ENCODE measurements around the gene TMEM145. TPM values are rescaled to one million over a fixed set of nuclear protein-coding genes. Genes with fewer than 3 reads are reported as not detected.

TMEM145 gene
- total RNA-seq, 4 donors from 2014 or later: 0.20 TPM; not detected in 3

DNA sequence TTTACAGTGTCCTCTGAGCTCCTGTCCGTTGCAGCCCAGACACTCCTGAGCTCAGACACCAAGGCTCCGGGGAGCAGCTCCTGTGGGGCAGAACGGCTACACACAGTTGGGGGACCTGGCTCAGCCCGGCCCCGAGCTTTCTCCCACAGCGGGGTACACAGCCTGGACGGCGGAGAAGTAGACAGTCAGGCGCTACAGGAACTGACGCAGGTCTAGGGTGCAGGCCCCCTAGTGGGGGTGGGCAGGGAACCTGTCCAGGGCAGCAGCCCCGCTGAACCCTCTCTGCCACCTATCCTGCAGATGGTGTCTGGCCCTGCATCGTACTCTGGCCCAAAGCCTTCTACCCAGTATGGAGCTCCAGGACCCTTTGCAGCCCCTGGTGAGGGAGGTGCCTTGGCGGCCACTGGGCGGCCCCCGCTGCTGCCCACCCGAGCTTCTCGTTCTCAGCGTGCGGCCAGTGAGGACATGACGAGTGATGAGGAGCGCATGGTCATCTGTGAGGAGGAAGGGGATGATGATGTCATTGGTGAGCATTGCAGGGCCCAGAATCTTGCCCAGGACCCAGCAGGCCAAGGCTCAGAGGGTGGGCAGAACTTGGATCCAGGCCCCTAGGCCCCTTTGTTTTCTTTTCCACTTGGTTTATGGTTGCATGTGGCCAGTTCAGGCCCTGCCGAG, 24.1 kb upstream of the TMEM145 start:
- H3K27ac ChIP-seq: no peak overlapping the region
- no peak for DNase-seq (ENCODE audit: low spot score in 2 of 2)
- 85% methylated on average over 19 to 22 of the region's 22 CpGs for WGBS, 2 donors
- no peaks in the 10 kb centered on the region for H3K9me3 ChIP-seq
- H3K27me3 ChIP-seq: no peaks in the 10 kb centered on the region
- H3K36me3 ChIP-seq: peaks cover 0 to 73% (median 34%) of the 10 kb centered on the region in 3 donors
- no peak overlapping the region for H3K4me3 ChIP-seq
- H3K4me1 ChIP-seq: peaks cover 0 to 25% (median 21%) of the 10 kb centered on the region in 4 donors
- TF ChIP-seq, protein P1, sequence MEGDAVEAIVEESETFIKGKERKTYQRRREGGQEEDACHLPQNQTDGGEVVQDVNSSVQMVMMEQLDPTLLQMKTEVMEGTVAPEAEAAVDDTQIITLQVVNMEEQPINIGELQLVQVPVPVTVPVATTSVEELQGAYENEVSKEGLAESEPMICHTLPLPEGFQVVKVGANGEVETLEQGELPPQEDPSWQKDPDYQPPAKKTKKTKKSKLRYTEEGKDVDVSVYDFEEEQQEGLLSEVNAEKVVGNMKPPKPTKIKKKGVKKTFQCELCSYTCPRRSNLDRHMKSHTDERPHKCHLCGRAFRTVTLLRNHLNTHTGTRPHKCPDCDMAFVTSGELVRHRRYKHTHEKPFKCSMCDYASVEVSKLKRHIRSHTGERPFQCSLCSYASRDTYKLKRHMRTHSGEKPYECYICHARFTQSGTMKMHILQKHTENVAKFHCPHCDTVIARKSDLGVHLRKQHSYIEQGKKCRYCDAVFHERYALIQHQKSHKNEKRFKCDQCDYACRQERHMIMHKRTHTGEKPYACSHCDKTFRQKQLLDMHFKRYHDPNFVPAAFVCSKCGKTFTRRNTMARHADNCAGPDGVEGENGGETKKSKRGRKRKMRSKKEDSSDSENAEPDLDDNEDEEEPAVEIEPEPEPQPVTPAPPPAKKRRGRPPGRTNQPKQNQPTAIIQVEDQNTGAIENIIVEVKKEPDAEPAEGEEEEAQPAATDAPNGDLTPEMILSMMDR (IDR thresholded peaks at IDR 0.05): no peak
- TF ChIP-seq POLR2A (IDR thresholded peaks at IDR 0.05): no peak

- peaks cover 0 to 24% (median 21%) of the 10 kb centered on the region in 4 donors for H3K4me1 ChIP-seq
- H3K27ac ChIP-seq: no peak overlapping the region
- no peak overlapping the region for H3K4me3 ChIP-seq
- H3K9me3 ChIP-seq: no peaks in the 10 kb centered on the region
- H3K36me3 ChIP-seq: peaks cover 0 to 78% (median 35%) of the 10 kb centered on the region in 3 donors
- 78 to 81% methylated on average over 8 of the region's 8 CpGs for WGBS, 2 donors
- H3K27me3 ChIP-seq: no peaks in the 10 kb centered on the region
- TF ChIP-seq EP300 (IDR thresholded peaks at IDR 0.05): no peak
- TF ChIP-seq, protein P1 (IDR thresholded peaks at IDR 0.05): no peak
- TF ChIP-seq POLR2A (IDR thresholded peaks at IDR 0.05): no peak
- DNase-seq (ENCODE audit: low spot score in 2 of 2): no peak
Observed at GRCh38 chr19:42289556-42290041, 23.5 kb upstream of the TMEM145 start.

DNA sequence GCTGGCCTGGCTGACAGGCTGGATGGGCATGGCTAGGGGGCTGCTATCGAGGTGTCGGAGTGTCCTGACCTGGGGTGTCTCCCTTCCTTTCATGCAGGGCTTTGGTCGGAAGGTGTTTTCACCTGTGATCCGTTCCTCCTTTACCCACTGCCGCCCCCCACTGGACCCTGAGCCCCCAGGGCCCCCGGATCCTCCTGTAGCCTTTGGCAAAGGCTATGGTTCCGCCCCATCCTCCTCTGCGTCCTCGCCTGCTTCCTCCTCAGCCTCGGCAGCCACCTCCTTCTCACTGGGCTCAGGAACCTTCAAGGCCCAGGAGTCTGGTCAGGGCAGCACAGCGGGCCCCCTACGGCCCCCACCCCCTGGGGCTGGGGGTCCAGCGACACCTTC, 23.0 kb upstream of the TMEM145 start:
- H3K27ac ChIP-seq: no peak overlapping the region
- H3K9me3 ChIP-seq: no peaks in the 10 kb centered on the region
- H3K27me3 ChIP-seq: no peaks in the 10 kb centered on the region
- no peak overlapping the region for H3K4me3 ChIP-seq
- peaks cover 0 to 84% (median 35%) of the 10 kb centered on the region in 3 donors for H3K36me3 ChIP-seq
- no peak for DNase-seq (ENCODE audit: low spot score in 2 of 2)
- WGBS, 2 donors: 76 to 81% methylated on average over 12 to 13 of the region's 13 CpGs
- TF ChIP-seq, protein P1 (IDR thresholded peaks at IDR 0.05): no peak
- TF ChIP-seq EP300 (IDR thresholded peaks at IDR 0.05) (no peak), POLR2A (IDR thresholded peaks at IDR 0.05) (no peak)
- peaks cover 0 to 19% (median 18%) of the 10 kb centered on the region in 4 donors for H3K4me1 ChIP-seq

DNA sequence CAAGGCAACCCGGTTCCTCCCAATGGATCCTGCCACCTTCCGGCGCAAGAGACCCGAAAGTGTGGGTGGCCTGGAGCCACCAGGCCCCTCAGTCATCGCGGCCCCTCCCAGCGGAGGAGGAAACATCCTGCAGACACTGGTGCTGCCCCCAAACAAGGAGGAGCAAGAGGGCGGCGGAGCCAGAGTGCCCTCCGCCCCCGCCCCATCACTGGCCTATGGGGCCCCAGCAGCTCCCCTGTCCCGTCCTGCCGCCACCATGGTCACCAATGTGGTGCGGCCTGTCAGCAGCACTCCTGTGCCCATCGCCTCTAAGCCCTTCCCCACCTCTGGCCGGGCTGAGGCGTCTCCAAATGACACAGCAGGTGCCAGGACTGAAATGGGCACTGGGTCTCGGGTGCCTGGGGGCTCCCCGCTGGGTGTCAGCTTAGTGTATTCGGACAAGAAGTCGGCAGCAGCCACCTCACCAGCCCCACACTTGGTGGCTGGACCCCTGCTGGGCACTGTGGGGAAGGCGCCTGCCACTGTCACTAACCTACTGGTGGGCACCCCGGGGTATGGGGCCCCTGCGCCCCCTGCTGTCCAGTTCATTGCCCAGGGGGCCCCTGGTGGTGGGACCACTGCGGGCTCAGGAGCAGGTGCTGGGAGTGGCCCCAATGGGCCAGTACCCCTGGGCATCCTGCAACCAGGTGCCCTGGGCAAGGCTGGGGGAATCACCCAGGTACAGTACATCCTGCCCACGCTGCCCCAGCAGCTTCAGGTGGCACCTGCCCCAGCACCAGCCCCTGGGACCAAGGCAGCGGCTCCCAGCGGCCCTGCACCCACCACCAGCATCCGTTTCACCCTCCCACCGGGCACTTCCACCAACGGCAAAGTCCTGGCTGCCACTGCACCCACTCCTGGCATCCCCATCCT, 22.3 kb upstream of the TMEM145 start:
- Histone ChIP-seq H3K27me3 (no peaks in the 10 kb centered on the region), H3K4me3 (no peak overlapping the region), H3K27ac (peak overlapping the region in 2 of 4 donors; percentile 1 to 5), H3K9me3 (no peaks in the 10 kb centered on the region), H3K4me1 (peaks cover 0 to 13% (median 11%) of the 10 kb centered on the region in 4 donors), H3K36me3 (peaks cover 0 to 87% (median 35%) of the 10 kb centered on the region in 3 donors)
- WGBS, 2 donors: 79 to 86% methylated on average over 28 to 29 of the region's 31 CpGs
- no peak for DNase-seq (ENCODE audit: low spot score in 2 of 2)
- TF ChIP-seq EP300 (IDR thresholded peaks at IDR 0.05): no peak
- TF ChIP-seq, protein P1 (IDR thresholded peaks at IDR 0.05): peak in 4 of 5 experiments; percentile 27 to 53 (median 33)
